Hematopoietic multipotent progenitor cell treated with erythropoietin and hydrocortisone succinate and interleukin-3 and kit ligand, for 8 days (in vitro differentiated cells): ENCODE data around the gene AVP.

ENCODE experiments used
- DNase-seq: peaks from one replicate; pipeline ENCODE4 v3.0.0-alpha.2; 2015

The AVP gene

GRCh38 chr20:3047486-3048419 is 36.8 kb downstream of the AVP start:
- peak; percentile 10 for DNase-seq

- DNase-seq: no peak
Observed at GRCh38 chr20:3046677-3047462, 37.7 kb downstream of the AVP start.

GRCh38 chr20:3045816-3046676 is 38.5 kb downstream of the AVP start, which contains the start of gene MRPS26:
Gene MRPS26 (plus strand): TSS chr20:3046052. CDS start chr20:3046069, 17 bp downstream.
- peak; percentile 89 for DNase-seq

- DNase-seq: no peak
Observed at GRCh38 chr20:3045042-3045815, 39.3 kb downstream of the AVP start.

- DNase-seq: no peak
Observed at GRCh38 chr20:3044336-3044965, 40.1 kb downstream of the AVP start.

- no peak for DNase-seq
Observed at GRCh38 chr20:3043322-3043721, 41.2 kb downstream of the AVP start, which contains the start of gene GNRH2. Gene GNRH2 (plus strand): TSS chr20:3043622. CDS start chr20:3044415, 793 bp downstream.

GRCh38 chr20:3042625-3043024 is 41.9 kb downstream of the AVP start:
- DNase-seq: no peak

GRCh38 chr20:3041854-3042409 is 42.6 kb downstream of the AVP start:
- DNase-seq: no peak

- DNase-seq: no peak
Observed at GRCh38 chr20:3040086-3040485, 44.4 kb downstream of the AVP start.

GRCh38 chr20:3039426-3039825 is 45.1 kb downstream of the AVP start:
- no peak for DNase-seq

- no peak for DNase-seq
Observed at GRCh38 chr20:3038454-3038853, 46.1 kb downstream of the AVP start.

- DNase-seq: no peak
Observed at GRCh38 chr20:3037654-3038053, 46.9 kb downstream of the AVP start.

GRCh38 chr20:3032624-3033023 is 51.9 kb downstream of the AVP start:
- DNase-seq: no peak
